ENCODE results near the gene SPINT1.
A peak's percentile ranks its signal among the peaks of the same experiment; 100 is the strongest.
"Not testable (repeated sequence)": the region's sequence is repeated elsewhere in the genome, so short reads cannot be mapped to it uniquely, and the experiment has no call there.

SPINT1 gene

GRCh38 chr15:40830884-40831283 is 13.0 kb upstream of the SPINT1 start:
- DNase-seq = no peak

- DNase-seq = no peak
Measured at GRCh38 chr15:40831861-40832260, 12.0 kb upstream of the SPINT1 start.

GRCh38 chr15:40832903-40833302 is 10.9 kb upstream of the SPINT1 start:
- DNase-seq = no peak

- DNase-seq = no peak
Measured at GRCh38 chr15:40836020-40836419, 7.8 kb upstream of the SPINT1 start.

- no peak for DNase-seq
Measured at GRCh38 chr15:40838756-40839155, 5.1 kb upstream of the SPINT1 start.

- DNase-seq = no peak
Measured at GRCh38 chr15:40841741-40842140, 2.1 kb upstream of the SPINT1 start.

GRCh38 chr15:40843261-40843884 is 475 bp upstream of the SPINT1 start:
- DNase-seq = no peak

- DNase-seq = no peak
Measured at GRCh38 chr15:40844696-40845030, 815 bp downstream of the SPINT1 start.

GRCh38 chr15:40845036-40845435 is 1.2 kb downstream of the SPINT1 start:
- DNase-seq = no peak

GRCh38 chr15:40845511-40846284 is 1.9 kb downstream of the SPINT1 start:
- DNase-seq = no peak

- no peak for DNase-seq
Measured at GRCh38 chr15:40846841-40847222, 3.0 kb downstream of the SPINT1 start.

GRCh38 chr15:40847223-40847961 is 3.5 kb downstream of the SPINT1 start:
- DNase-seq = peak; percentile 12

- no peak for DNase-seq
Measured at GRCh38 chr15:40850576-40851112, 6.8 kb downstream of the SPINT1 start.

- no peak for DNase-seq
Measured at GRCh38 chr15:40852529-40852928, 8.7 kb downstream of the SPINT1 start.

GRCh38 chr15:40853241-40853890 is 9.5 kb downstream of the SPINT1 start:
- DNase-seq = no peak

GRCh38 chr15:40854161-40854560 is 10.3 kb downstream of the SPINT1 start:
- no peak for DNase-seq

GRCh38 chr15:40855706-40856234 is 11.9 kb downstream of the SPINT1 start:
- no peak for DNase-seq

GRCh38 chr15:40856746-40857145 is 12.9 kb downstream of the SPINT1 start:
- no peak for DNase-seq

GRCh38 chr15:40857601-40858341 is 13.9 kb downstream of the SPINT1 start:
- peak; percentile 36 for DNase-seq

GRCh38 chr15:40858706-40859105 is 14.9 kb downstream of the SPINT1 start:
- no peak for DNase-seq

GRCh38 chr15:40859206-40859851 is 15.5 kb downstream of the SPINT1 start:
- peak; percentile 55 for DNase-seq

GRCh38 chr15:40861147-40861546 is 17.3 kb downstream of the SPINT1 start:
- DNase-seq = not testable (repeated sequence)

Data from HCEC 1CT (cell line).